Fibroblast of peridontal ligament (primary cell): ENCODE measurements around the gene FERMT2.

Experiments used
- DNase-seq: peaks from one replicate; pipeline ENCODE4 v3.0.0-alpha.2; 2010; ENCODE audit errors: extremely low read depth

The FERMT2 gene

DNA sequence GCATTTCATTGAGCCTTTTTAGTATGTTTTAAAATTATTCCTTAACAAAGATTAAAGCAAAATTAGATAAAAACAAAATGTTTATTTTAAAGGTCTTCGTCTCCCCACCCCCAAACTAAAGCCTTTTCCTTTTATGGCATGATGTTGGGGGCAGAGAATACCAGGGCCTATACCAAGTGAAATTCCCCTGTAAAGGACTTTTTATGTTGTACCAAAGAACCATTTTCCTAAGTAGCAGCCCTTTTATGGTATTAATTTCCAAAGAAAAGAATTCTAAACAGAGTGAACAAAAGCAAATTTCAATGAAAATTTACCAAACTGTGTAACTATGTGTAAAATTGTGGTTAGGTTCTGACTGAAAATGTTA, 87.5 kb downstream of the FERMT2 start:
- DNase-seq, result peak; percentile 62

- DNase-seq, result peak; percentile 93
Observed at GRCh38 chr14:52862632-52863333, 88.1 kb downstream of the FERMT2 start.

DNA sequence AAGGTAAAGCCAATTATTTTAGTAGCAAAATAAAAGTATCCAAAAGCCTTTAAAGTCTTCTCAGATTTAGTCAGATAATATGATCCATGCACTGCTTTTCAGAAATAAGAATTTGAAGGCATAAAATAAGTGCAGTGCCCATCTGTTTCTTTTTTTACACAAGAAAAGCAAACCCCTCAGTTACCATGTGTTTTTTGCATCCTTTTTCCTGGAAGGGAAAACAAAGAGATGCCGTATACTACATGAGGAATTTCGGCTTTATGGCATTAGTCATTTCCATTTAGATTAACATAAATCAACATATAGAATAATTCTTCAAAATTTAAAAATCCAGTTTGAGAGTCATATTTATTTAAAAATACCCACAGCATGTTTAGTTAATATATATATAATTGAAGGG, 89.4 kb downstream of the FERMT2 start:
- no peak for DNase-seq

- no peak for DNase-seq
Observed at GRCh38 chr14:52860910-52861309, 89.9 kb downstream of the FERMT2 start.

- no peak for DNase-seq
Observed at GRCh38 chr14:52860209-52860608, 90.6 kb downstream of the FERMT2 start.

DNA sequence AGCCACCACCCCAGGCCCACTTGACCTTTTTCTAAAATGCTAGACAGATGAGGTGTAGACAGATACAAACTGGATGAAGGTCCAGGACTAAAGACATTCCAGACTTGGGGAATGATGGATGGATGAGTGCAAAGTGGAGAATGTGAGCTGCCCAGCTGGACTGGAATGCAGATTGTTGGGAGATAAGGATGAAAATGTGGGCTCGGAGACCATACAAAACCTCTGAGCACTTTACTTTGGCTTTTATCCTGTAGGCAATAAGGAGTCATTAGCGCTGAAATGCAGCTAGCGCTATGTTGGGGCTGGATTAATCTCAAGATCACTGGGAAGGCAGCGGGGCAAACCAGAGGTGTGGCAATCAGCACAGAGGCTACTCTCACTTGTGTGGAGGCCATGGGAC, 94.7 kb downstream of the FERMT2 start:
- no peak for DNase-seq

DNA sequence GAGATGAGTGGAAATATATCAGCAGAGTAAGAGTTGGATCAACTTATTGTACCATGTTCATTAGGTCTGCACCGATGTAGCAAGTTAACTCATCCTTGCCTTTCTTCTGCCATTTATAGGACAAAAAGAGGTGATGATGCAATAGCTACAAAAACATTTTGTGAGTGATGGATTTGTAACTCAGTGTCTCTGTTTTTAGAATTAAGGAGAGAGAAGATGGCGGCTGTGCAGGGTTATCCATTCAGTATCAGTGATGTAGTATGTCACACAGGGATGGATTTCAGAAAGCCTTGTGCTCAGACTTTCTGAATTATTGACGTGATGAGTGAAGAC, 97.4 kb downstream of the FERMT2 start:
- DNase-seq, result no peak

GRCh38 chr14:52852810-52853521, 97.9 kb downstream of the FERMT2 start:
- no peak for DNase-seq

DNA sequence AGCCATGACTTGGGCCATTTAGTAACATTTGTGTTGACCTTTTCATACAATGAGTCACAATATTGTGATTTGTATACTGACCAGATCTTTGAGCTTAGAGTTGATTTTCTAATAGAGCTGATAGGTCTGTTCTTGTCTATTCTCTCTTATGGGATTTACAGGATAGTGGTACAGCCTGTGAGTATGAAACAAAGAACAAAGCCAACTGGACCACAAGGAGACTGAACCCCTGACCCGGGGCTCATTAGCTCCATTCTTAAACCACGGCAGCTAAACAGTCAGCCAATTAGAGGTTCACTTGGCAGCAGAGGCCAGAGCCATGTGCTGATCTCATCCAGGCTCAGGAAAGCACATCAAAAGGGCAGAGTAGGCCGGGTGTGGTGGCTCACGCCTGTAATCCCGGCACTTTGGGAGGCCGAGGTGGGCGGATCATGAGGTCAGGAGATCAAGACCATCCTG, 100.4 kb downstream of the FERMT2 start:
- peak; percentile 63 for DNase-seq

GRCh38 chr14:52848626-52849025, 102.2 kb downstream of the FERMT2 start:
- DNase-seq, result peak; percentile 67

DNA sequence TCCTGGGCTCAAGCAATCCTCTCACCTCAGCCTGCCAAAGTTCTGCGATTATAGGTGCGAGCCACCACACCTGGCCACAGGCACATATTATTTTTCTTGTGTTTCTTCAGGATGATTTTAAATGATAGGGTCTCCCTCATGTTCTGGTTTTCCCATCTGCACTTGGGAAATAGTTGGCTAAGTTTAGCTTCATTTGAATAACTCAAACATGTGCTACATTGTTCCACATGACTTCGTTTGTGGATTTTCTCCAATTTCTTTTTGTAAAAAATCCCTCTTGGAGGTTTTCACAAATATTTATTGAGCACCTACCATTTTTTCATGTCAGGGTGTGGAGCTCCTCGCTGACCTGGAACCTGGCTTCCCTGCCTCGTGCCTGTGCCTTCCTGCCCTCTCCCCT, 104.3 kb downstream of the FERMT2 start:
- DNase-seq, result peak; percentile 38

- no peak for DNase-seq
Observed at GRCh38 chr14:52845081-52845480, 105.8 kb downstream of the FERMT2 start.

- DNase-seq, result peak; percentile 33
Observed at GRCh38 chr14:52844262-52845060, 106.4 kb downstream of the FERMT2 start.

DNA sequence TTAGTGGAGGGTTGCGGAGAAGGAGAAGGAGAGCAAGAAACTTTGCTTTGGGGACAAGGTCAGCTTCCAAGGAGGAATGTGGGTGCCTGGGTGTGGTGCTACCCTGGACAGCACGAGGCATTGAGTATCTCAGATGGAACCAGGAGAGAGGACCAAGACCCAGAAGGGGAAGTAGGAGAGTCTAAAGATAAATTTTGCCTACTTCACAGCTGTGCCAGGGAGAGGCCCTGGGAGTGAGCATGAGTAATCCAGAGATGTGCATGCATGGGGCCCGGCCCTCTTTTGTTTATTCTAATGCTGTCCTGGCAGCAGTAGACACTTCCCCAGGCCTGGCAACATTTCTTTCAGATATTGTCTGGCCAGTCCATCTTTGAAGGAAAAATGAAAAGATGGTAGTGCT, 110.0 kb downstream of the FERMT2 start:
- peak; percentile 80 for DNase-seq

DNA sequence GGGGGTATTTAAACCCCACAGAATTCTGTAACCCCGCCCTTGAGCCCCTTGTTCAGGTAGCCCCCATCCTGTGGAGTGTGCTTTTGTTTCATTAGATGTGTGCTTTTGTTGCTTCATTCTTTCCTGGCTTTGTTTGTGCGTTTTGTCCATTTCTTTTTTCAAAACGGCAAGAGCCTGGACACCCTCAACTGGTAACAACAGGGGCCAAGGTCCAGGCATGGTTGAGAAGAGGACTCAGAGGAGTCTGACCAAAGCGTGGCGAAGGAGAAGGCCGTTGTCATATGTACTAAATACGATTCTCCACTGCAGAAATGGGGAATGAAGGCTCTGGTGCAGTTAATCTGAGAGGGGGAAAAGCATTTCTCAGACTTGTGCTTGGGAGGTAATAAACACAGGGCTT, 113.4 kb downstream of the FERMT2 start:
- no peak for DNase-seq

GRCh38 chr14:52836063-52836462, 114.8 kb downstream of the FERMT2 start:
- DNase-seq, result no peak

GRCh38 chr14:52835122-52835903, 115.5 kb downstream of the FERMT2 start:
- peak; percentile 35 for DNase-seq

DNA sequence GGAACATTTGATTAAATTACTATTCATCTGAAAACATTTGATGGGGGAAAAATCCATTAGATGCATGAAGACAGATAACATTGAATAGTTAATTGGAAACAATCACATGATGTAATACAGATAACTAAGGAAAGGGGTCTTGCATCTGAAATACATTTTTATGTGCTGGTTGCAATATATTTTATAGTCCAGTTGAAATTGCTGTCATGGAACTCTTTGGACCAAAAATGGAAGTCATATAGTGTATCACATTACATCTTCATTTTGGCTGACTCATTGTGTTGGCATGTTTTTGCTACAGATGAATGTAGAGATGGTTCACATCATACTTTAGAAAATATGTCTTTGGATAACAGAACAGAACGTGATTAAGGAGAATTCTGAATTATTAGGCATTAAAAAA, 116.4 kb downstream of the FERMT2 start:
- DNase-seq, result peak; percentile 93

- no peak for DNase-seq
Observed at GRCh38 chr14:52833891-52834290, 117.0 kb downstream of the FERMT2 start.

DNA sequence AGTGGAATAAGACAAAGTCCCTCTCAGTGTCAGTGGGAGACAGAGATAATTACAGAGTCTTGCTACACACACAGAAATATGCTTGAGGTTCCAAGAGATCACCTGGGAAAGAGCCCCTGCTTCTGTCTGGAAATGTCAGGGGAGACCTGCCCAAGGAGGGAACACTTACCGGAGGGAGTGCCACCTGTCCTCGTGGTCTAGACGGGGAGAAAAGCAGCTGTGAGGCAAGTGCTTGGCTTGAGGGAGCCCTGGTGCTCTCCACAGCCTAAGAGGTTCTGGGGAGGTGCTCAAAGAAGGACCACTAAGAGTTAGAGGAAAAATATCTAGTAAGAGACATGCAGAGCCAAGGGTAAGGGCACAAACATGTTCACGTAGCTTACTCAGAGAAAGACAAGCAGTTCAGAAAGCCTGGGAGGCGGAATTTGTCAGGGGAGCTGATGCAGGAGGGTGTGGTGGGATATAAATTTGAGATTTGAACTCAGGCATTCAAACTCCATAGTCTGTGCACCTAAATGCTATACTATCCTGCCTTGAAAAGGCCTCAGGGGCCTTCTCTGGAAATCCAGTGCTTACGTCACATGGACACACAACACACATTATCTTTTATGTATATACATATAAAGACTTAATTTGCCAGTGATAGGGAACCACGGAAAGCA, 121.2 kb downstream of the FERMT2 start:
- no peak for DNase-seq

DNA sequence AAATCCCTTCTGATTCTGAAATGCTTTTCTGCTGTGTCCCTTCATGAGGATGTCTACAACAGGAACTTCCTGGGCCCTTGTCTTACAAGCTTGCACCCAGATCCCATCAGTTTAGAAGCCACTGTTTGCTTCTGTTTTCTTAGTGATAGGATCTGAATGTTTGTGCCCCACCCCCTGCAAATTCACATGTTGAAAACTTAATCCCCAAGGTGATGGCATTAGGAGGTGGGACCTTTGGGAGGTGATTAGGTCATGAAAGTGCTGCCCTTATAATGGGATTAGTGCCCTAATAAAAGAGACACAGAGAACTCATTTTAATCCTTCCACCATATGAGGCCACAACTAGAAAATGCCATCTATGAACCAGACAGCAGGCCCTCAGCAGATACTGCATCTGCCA, 123.4 kb downstream of the FERMT2 start:
- no peak for DNase-seq
